Hepatocyte (in vitro differentiated cells): ENCODE results near the gene UBXN11. TPM values are rescaled to one million over a fixed set of nuclear protein-coding genes. Genes with fewer than 3 reads are reported as not detected.

Source experiments
- DNase-seq: peaks from one replicate; pipeline ENCODE4 v3.0.0-alpha.2; 2016; ENCODE audit warnings: low spot score
- H2AFZ ChIP-seq: fragments of 200-600 bp; sonication (generic); 2 replicates; pipeline ENCODE4 v1.6.0; 2016; ENCODE audit warnings: antibody characterized with exemption, mild to moderate bottlenecking
- H3K27ac ChIP-seq: fragments of 200-600 bp; sonication (generic); 2 replicates; pipeline ENCODE4 v1.5.1; 2016; ENCODE audit warnings: mild to moderate bottlenecking
- H3K27me3 ChIP-seq: fragments of 200-600 bp; sonication (generic); 2 replicates; pipeline ENCODE4 v1.6.1; 2016
- H3K36me3 ChIP-seq: fragments of 200-600 bp; sonication (generic); replicated peaks from 2 replicates; pipeline ENCODE4 v1.5.1; 2016; ENCODE audit warnings: low read depth; ENCODE audit not compliant: insufficient read depth
- H3K4me1 ChIP-seq: fragments of 200-600 bp; sonication (generic); 2 replicates; pipeline ENCODE4 v1.5.1; 2016; ENCODE audit warnings: mild to moderate bottlenecking, moderate library complexity; ENCODE audit not compliant: insufficient read depth
- H3K4me2 ChIP-seq: fragments of 200-600 bp; sonication (generic); 2 replicates; pipeline ENCODE4 v1.6.0; 2016
- H3K4me3 ChIP-seq: fragments of 200-600 bp; sonication (generic); 2 replicates; pipeline ENCODE4 v1.5.1; 2016; ENCODE audit warnings: mild to moderate bottlenecking
- H3K79me2 ChIP-seq: fragments of 200-600 bp; sonication (generic); 2 replicates; pipeline ENCODE4 v1.6.0; 2017; ENCODE audit warnings: mild to moderate bottlenecking
- H3K9me2 ChIP-seq: fragments of 200-600 bp; sonication (generic); replicated peaks from 2 replicates; pipeline ENCODE4 v1.6.0; 2017; ENCODE audit warnings: mild to moderate bottlenecking; ENCODE audit not compliant: insufficient read depth
- H3K9me3 ChIP-seq: fragments of 200-600 bp; sonication (generic); 2 replicates; pipeline ENCODE4 v1.5.1; 2016; ENCODE audit warnings: low read depth, mild to moderate bottlenecking
- H4K20me1 ChIP-seq: fragments of 200-600 bp; sonication (generic); 2 replicates; pipeline ENCODE4 v1.6.0; 2016; ENCODE audit warnings: mild to moderate bottlenecking; ENCODE audit not compliant: insufficient read depth, poor library complexity, severe bottlenecking
- CTCF ChIP-seq: fragments of 200-600 bp; sonication (generic); IDR thresholded peaks from 2 replicates; pipeline ENCODE4 v1.5.1; 2016; ENCODE audit warnings: antibody characterized with exemption, mild to moderate bottlenecking; ENCODE audit not compliant: poor library complexity
- EZH2 ChIP-seq: fragments of 200-600 bp; sonication (generic); IDR thresholded peaks from 2 replicates; pipeline ENCODE4 v1.6.1; 2016; ENCODE audit warnings: antibody characterized with exemption, mild to moderate bottlenecking, borderline replicate concordance
- EZH2phosphoT487 ChIP-seq: fragments of 200-600 bp; sonication (generic); IDR thresholded peaks from one replicate; pipeline ENCODE4 v1.6.1; 2018; ENCODE audit warnings: antibody characterized with exemption, mild to moderate bottlenecking, low read depth, moderate library complexity; ENCODE audit not compliant: unreplicated experiment, severe bottlenecking
- WGBS: methylation state at CpG from one replicate; pipeline ENCODE4 v1.1.6; 2016; ENCODE audit warnings: low lambda C conversion rate; ENCODE audit errors: missing lambda C conversion rate; 5-methylcytosine and 5-hydroxymethylcytosine counted together
- polyA plus RNA-seq: library from polyadenylated mRNA; unstranded; fragments of >200 nt; fragmentation: Nextera tagmentation; extraction: Ambion mirVana; gene quantifications from 2 replicates; pipeline ENCODE4 v1.2.1, GENCODE V29; 2016
- total RNA-seq: library from RNA; depleted of rRNA; stranded (reverse); fragments of >200 nt; gene quantifications from 2 replicates; pipeline ENCODE4 v1.2.3, GENCODE V29; 2014

UBXN11 gene
- total and polyA plus RNA-seq, 2 experiments from 2014 or later: 3.1 to 17.1 TPM

GRCh38 chr1:26307363-26307781, 936 bp upstream of the UBXN11 start:
- Histone ChIP-seq H3K27ac (peak overlapping the region; percentile 1), H3K79me2 (peaks cover 5% of the 10 kb centered on the region), H4K20me1 (no peaks in the 10 kb centered on the region), H3K36me3 (no peaks in the 10 kb centered on the region), H2AFZ (peak overlapping the region; percentile 80), H3K9me2 (no peaks in the 10 kb centered on the region), H3K4me1 (peaks cover 6% of the 10 kb centered on the region), H3K9me3 (no peaks in the 10 kb centered on the region), H3K4me3 (no peak overlapping the region), H3K27me3 (no peaks in the 10 kb centered on the region), H3K4me2 (peak overlapping the region; percentile 85)
- DNase-seq: no peak
- TF ChIP-seq EZH2: no peak
- 53% methylated on average over 6 of the region's 6 CpGs for WGBS

DNA sequence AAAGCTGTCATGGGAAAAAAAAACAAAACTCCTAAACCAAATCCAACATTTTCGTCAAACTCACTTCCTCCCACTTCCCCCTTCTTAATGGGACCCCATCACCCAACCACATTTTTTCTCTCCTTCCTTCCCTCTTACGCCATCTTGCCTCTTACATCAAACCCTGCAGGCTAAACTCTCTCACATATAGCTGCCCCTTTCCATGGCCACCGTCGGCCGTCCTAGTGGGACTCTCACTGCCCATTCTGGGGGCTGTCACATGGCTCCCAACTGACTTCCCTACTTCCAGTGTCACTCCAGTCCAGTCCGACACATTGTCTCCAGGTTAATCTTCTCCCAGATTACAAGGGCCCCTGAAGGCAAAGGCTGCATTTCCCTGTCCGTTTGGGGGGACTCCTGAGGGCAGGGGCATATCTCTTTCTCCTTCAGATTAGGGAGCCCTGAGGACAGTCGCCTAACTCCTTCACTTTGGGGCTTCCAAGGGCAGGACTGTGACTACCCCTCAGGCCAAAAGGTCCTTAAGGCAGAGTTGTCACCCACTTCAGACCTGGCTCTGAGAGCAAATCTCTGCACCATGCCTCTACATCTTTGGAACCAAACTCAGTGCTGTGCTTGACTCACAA, 658 bp downstream of the UBXN11 start:
- no peak for DNase-seq
- Histone ChIP-seq H2AFZ (peak overlapping the region; percentile 72), H4K20me1 (no peaks in the 10 kb centered on the region), H3K27ac (no peak overlapping the region), H3K79me2 (peaks cover 5% of the 10 kb centered on the region), H3K27me3 (no peaks in the 10 kb centered on the region), H3K9me2 (no peaks in the 10 kb centered on the region), H3K36me3 (no peaks in the 10 kb centered on the region), H3K9me3 (no peaks in the 10 kb centered on the region), H3K4me2 (peak overlapping the region; percentile 85), H3K4me1 (peaks cover 6% of the 10 kb centered on the region), H3K4me3 (peak overlapping the region; percentile 86)
- TF ChIP-seq EZH2: no peak
- TF ChIP-seq EZH2phosphoT487: no peak
- no peak for TF ChIP-seq CTCF
- WGBS: 32% methylated on average over 8 of the region's 8 CpGs

- DNase-seq: no peak
- Histone ChIP-seq H3K4me1 (peaks cover 6% of the 10 kb centered on the region), H2AFZ (no peak overlapping the region), H3K9me3 (no peaks in the 10 kb centered on the region), H3K27me3 (no peaks in the 10 kb centered on the region), H3K36me3 (no peaks in the 10 kb centered on the region), H3K4me2 (no peak overlapping the region), H3K9me2 (no peaks in the 10 kb centered on the region), H3K79me2 (peaks cover 5% of the 10 kb centered on the region), H3K4me3 (no peak overlapping the region), H4K20me1 (no peaks in the 10 kb centered on the region), H3K27ac (no peak overlapping the region)
- TF ChIP-seq CTCF: no peak
- TF ChIP-seq EZH2: no peak
- no peak for TF ChIP-seq EZH2phosphoT487
- WGBS: 69% methylated on average over 8 of the region's 8 CpGs
These were observed 3.6 kb downstream of the UBXN11 start for GRCh38 chr1:26302733-26303405.

DNA sequence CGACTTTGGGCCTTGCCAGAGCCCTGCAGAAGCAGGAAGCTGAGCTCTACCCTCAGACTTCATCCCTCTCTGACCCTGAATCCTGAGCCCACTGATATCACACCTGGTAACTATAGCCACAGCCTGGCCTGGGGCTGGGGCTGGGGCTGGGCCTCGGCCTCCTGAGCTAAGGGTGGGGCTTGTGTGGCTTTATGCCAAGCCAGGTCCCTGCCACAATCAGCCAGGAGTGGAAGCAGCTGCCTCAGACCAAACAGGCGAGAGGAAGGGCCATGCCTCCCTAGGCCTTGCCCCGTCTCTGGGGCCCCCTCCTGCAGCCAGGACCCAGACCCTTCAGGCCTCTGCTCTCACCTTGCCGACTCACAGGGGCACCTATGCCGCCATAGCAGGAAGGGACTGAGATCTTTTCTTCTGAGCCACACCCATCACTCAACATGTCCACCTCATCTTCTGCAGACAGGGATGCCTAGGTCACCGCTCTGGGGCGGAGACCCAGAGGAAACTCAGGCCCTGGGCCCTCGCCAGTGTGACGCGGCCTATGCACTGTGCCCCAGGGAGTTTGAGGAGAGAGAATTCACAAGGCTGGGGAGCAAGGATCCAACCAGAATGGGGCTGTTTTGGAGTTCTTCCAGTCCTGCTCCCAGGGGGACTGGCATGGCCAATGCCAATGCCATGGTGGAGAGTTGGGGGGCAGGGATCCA, 5.7 kb downstream of the UBXN11 start:
- 93% methylated on average over 11 of the region's 11 CpGs for WGBS
- no peak overlapping the region for H3K4me3 ChIP-seq
- TF ChIP-seq EZH2phosphoT487 (no peak), EZH2 (no peak), CTCF (no peak)

More for the DNA sequence above, 5.7 kb downstream of the UBXN11 start:
- Histone ChIP-seq H3K36me3 (no peaks in the 10 kb centered on the region), H2AFZ (no peak overlapping the region), H3K9me2 (no peaks in the 10 kb centered on the region), H3K4me2 (no peak overlapping the region), H3K27ac (no peak overlapping the region), H4K20me1 (no peaks in the 10 kb centered on the region), H3K79me2 (peaks cover 5% of the 10 kb centered on the region), H3K4me1 (peaks cover 3% of the 10 kb centered on the region), H3K27me3 (no peaks in the 10 kb centered on the region), H3K9me3 (no peaks in the 10 kb centered on the region)
- DNase-seq: no peak
